GM23338 (cell line): ENCODE data around the gene TGFB1. TPM values are rescaled to one million over a fixed set of nuclear protein-coding genes. Genes with fewer than 3 reads are reported as not detected.
A peak's percentile ranks its signal among the peaks of the same experiment; 100 is the strongest.

Experiments used
- ATAC-seq: fragments of 200-7000 bp; cut with Tn5 transposase; 3 replicates; pipeline ENCODE4 v1.9.1; 2020
- DNase-seq: peaks from one replicate; pipeline ENCODE4 v3.0.0-alpha.2; 2015; ENCODE audit warnings: low spot score
- H2AFZ ChIP-seq: fragments of 200-600 bp; sonication (generic); 2 replicates; pipeline ENCODE4 v1.8.0; 2016; ENCODE audit warnings: antibody characterized with exemption, mild to moderate bottlenecking, moderate library complexity
- H3F3A ChIP-seq: fragments of 200-600 bp; sonication (generic); replicated peaks from 2 replicates; pipeline ENCODE4 v1.8.0; 2017; ENCODE audit warnings: antibody characterized with exemption, mixed run types, low read depth
- H3K27ac ChIP-seq: fragments of 200-600 bp; sonication (generic); 2 replicates; pipeline ENCODE4 v1.6.1; 2016; ENCODE audit warnings: low read depth
- H3K27me3 ChIP-seq: fragments of 200-600 bp; sonication (generic); 2 replicates; pipeline ENCODE4 v1.8.0; 2016; ENCODE audit warnings: mild to moderate bottlenecking, mixed run types, moderate library complexity; ENCODE audit not compliant: insufficient read depth
- H3K36me3 ChIP-seq: fragments of 200-600 bp; sonication (generic); 2 replicates; pipeline ENCODE4 v1.8.0; 2016; ENCODE audit warnings: mild to moderate bottlenecking; ENCODE audit not compliant: insufficient read depth
- H3K4me1 ChIP-seq: fragments of 200-600 bp; sonication (generic); 2 replicates; pipeline ENCODE4 v1.8.0; 2016; ENCODE audit warnings: mild to moderate bottlenecking, moderate library complexity; ENCODE audit not compliant: insufficient read depth
- H3K4me2 ChIP-seq: fragments of 200-600 bp; sonication (generic); 2 replicates; pipeline ENCODE4 v1.7.1; 2017; ENCODE audit warnings: mixed run types
- H3K4me3 ChIP-seq: fragments of 200-600 bp; sonication (generic); 2 replicates; pipeline ENCODE4 v1.6.1; 2016; ENCODE audit warnings: mixed run types
- H3K79me2 ChIP-seq: fragments of 200-600 bp; sonication (generic); replicated peaks from 2 replicates; pipeline ENCODE4 v1.8.0; 2017; ENCODE audit warnings: mild to moderate bottlenecking; ENCODE audit not compliant: insufficient read depth
- H3K9me2 ChIP-seq: fragments of 200-600 bp; sonication (generic); 2 replicates; pipeline ENCODE4 v1.8.0; 2017; ENCODE audit not compliant: insufficient read depth
- H4K20me1 ChIP-seq: fragments of 200-600 bp; sonication (generic); replicated peaks from 2 replicates; pipeline ENCODE4 v1.8.0; 2017; ENCODE audit warnings: mild to moderate bottlenecking; ENCODE audit not compliant: insufficient read depth
- H3K27ac Mint-ChIP-seq: 2 replicates; pipeline ENCODE4 v1.8.0; 2020; ENCODE audit warnings: inconsistent platforms, mild to moderate bottlenecking, moderate library complexity, mixed read lengths
- H3K27me3 Mint-ChIP-seq: 3 replicates; pipeline ENCODE4 v1.8.0; 2022; ENCODE audit warnings: low read depth, mild to moderate bottlenecking, moderate library complexity, mixed read lengths, inconsistent platforms; ENCODE audit not compliant: insufficient read depth, poor library complexity
- H3K36me3 Mint-ChIP-seq: 3 replicates; pipeline ENCODE4 v1.8.0; 2021; ENCODE audit warnings: low read depth, mild to moderate bottlenecking, inconsistent platforms, moderate library complexity, mixed read lengths
- H3K4me1 Mint-ChIP-seq: 3 replicates; pipeline ENCODE4 v1.8.0; 2020; ENCODE audit warnings: mild to moderate bottlenecking, inconsistent platforms, mixed read lengths
- H3K4me3 Mint-ChIP-seq: 3 replicates; pipeline ENCODE4 v1.8.0; 2021; ENCODE audit warnings: moderate library complexity, mild to moderate bottlenecking, inconsistent platforms, mixed read lengths
- H3K9me3 Mint-ChIP-seq: 3 replicates; pipeline ENCODE4 v1.8.0; 2020; ENCODE audit warnings: moderate library complexity, mild to moderate bottlenecking, inconsistent platforms, mixed read lengths
- CREB1 ChIP-seq: fragments of 250-450 bp; sonication (Bioruptor Pico); IDR thresholded peaks from 2 replicates; pipeline ENCODE4 v1.5.0; 2020; ENCODE audit warnings: low read depth, mild to moderate bottlenecking, moderate library complexity
- EZH2 ChIP-seq: fragments of 200-600 bp; sonication (generic); IDR thresholded peaks from one replicate; pipeline ENCODE4 v1.8.0; 2017; ENCODE audit warnings: antibody characterized with exemption, mild to moderate bottlenecking, low read depth; ENCODE audit not compliant: unreplicated experiment
- JUNB ChIP-seq: IDR thresholded peaks from one replicate; pipeline ENCODE4 v1.6.1; 2016; ENCODE audit warnings: antibody characterized with exemption; ENCODE audit not compliant: unreplicated experiment
- NANOG ChIP-seq: IDR thresholded peaks from 2 replicates; pipeline ENCODE4 v1.6.1; 2016; ENCODE audit warnings: antibody characterized with exemption, borderline replicate concordance
- POLR2AphosphoS5 ChIP-seq: IDR thresholded peaks from 2 replicates; pipeline ENCODE4 v1.6.1; 2016; ENCODE audit warnings: antibody characterized with exemption, low read depth
- STAT1 ChIP-seq: IDR thresholded peaks from one replicate; pipeline ENCODE4 v1.6.1; 2016; ENCODE audit warnings: antibody characterized with exemption; ENCODE audit not compliant: unreplicated experiment
- ZNF114 ChIP-seq: fragments of 250-450 bp; sonication (Bioruptor Pico); IDR thresholded peaks from 2 replicates; pipeline ENCODE4 v1.5.0; 2020; ENCODE audit warnings: mild to moderate bottlenecking, moderate library complexity
- ZNF331 ChIP-seq: fragments of 250-450 bp; sonication (Bioruptor Pico); IDR thresholded peaks from 2 replicates; pipeline ENCODE4 v1.5.0; 2020; ENCODE audit warnings: low read depth, mild to moderate bottlenecking, moderate library complexity
- polyA plus RNA-seq: library from polyadenylated mRNA; unstranded; fragments of >200 nt; fragmentation: Nextera tagmentation; extraction: Ambion mirVana; gene quantifications from 2 replicates; pipeline ENCODE4 v1.2.1, GENCODE V29; 2016
- total RNA-seq: library from RNA; depleted of rRNA; stranded (reverse); fragments of >200 nt; shearing (Covaris generic); gene quantifications from 2 replicates; pipeline ENCODE4 v1.2.3, GENCODE V29; 2014
- TF ChIP-seq, protein P1 (sequence below): IDR thresholded peaks from 2 replicates; pipeline ENCODE4 v1.6.1; 2016; ENCODE audit warnings: antibody characterized with exemption
- TF ChIP-seq, protein P2 (sequence below), 2 experiments: fragments of 200-600 bp in 1 of 2; sonication (generic) in 1 of 2; conservative IDR thresholded peaks; 2 replicates each; pipeline versions ENCODE4 v1.5.1 to v1.6.1; 2016 to 2017; ENCODE audit warnings: antibody characterized with exemption in 2 of 2, low read depth in 2 of 2, mild to moderate bottlenecking in 2 of 2, moderate library complexity in 1 of 2
- TF ChIP-seq, protein P3 (sequence below): fragments of 250-450 bp; sonication (Bioruptor Pico); IDR thresholded peaks from 2 replicates; pipeline ENCODE4 v1.5.0; 2020; ENCODE audit warnings: mild to moderate bottlenecking, moderate library complexity

Gene TGFB1
- total and polyA plus RNA-seq, 2 experiments from 2014 or later: 0.99 to 7.9 TPM

DNA sequence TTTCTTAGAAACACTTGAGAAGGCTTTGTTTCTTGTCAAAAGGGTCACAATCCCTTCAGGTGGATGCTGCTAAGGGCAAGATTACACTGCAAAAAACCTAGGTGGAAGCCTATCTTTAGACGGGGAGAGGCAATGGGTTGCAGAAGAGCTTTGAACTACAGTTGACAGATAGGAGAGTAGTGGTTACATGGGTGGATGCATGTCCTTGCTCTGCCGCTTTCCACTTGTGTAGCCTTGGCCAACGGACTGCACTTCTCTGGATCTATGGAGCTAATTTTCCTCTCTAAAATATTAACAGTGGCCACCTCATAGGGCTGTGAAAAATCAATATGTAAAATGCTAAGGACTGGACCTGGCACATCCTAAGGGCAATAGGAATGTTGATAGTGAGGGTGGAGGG is 44.9 kb upstream of the TGFB1 start:
- Histone ChIP-seq H3K36me3 (no peaks in the 10 kb centered on the region), H3K79me2 (peaks cover 35% of the 10 kb centered on the region), H3K4me1 (peaks cover 12% of the 10 kb centered on the region; the same call in 1 of the 2 replicates), H2AFZ (no peak overlapping the region), H3K27me3 (no peaks in the 10 kb centered on the region), H3K4me2 (peak overlapping the region; percentile 83), H3F3A (no peaks in the 10 kb centered on the region), H4K20me1 (peaks cover 3% of the 10 kb centered on the region), H3K9me2 (no peaks in the 10 kb centered on the region), H3K4me3 (peak overlapping the region; percentile 80), H3K27ac (no peak overlapping the region)
- Mint-ChIP-seq H3K9me3 (no peaks in the 10 kb centered on the region), H3K36me3 (peaks cover 9% of the 10 kb centered on the region), H3K27ac (0 out of 2 replicates have a peak overlapping the region, but pooled peaks have one; percentile 100), H3K4me1 (peaks cover 19% of the 10 kb centered on the region), H3K4me3 (peak overlapping the region; percentile 98), H3K27me3 (peaks cover 6% of the 10 kb centered on the region)
- DNase-seq: no peak
- TF ChIP-seq STAT1 (no peak), NANOG (no peak), POLR2AphosphoS5 (no peak), ZNF331 (CRISPR knock-in tag) (no peak), CREB1 (CRISPR knock-in tag) (no peak), ZNF114 (CRISPR knock-in tag) (no peak)
- TF ChIP-seq, protein P1, sequence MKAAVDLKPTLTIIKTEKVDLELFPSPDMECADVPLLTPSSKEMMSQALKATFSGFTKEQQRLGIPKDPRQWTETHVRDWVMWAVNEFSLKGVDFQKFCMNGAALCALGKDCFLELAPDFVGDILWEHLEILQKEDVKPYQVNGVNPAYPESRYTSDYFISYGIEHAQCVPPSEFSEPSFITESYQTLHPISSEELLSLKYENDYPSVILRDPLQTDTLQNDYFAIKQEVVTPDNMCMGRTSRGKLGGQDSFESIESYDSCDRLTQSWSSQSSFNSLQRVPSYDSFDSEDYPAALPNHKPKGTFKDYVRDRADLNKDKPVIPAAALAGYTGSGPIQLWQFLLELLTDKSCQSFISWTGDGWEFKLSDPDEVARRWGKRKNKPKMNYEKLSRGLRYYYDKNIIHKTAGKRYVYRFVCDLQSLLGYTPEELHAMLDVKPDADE: no peak
- TF ChIP-seq, protein P2, sequence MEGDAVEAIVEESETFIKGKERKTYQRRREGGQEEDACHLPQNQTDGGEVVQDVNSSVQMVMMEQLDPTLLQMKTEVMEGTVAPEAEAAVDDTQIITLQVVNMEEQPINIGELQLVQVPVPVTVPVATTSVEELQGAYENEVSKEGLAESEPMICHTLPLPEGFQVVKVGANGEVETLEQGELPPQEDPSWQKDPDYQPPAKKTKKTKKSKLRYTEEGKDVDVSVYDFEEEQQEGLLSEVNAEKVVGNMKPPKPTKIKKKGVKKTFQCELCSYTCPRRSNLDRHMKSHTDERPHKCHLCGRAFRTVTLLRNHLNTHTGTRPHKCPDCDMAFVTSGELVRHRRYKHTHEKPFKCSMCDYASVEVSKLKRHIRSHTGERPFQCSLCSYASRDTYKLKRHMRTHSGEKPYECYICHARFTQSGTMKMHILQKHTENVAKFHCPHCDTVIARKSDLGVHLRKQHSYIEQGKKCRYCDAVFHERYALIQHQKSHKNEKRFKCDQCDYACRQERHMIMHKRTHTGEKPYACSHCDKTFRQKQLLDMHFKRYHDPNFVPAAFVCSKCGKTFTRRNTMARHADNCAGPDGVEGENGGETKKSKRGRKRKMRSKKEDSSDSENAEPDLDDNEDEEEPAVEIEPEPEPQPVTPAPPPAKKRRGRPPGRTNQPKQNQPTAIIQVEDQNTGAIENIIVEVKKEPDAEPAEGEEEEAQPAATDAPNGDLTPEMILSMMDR (conservative IDR thresholded peaks at IDR 0.05; ENCODE audit: low read depth in 2 of 2): no peak
- no peak for ATAC-seq

DNA sequence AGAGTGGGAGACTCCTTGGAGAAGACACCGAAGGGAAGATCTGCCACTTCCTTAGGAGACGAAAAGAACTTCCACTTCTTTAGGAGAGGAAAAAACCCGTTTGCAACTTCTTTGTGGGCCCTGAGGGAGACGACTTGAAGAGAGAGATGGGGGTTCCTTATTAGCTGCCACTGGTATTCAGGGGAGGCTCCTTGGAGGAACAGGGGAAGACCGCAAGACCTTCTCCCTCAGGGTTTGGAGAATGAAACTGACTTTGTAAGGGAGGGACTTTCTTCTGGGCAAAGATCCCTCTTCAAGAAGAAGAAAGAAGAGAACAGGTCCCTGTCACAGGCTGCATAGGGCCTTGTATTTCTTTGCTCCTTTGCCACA is 44.3 kb upstream of the TGFB1 start:
- Mint-ChIP-seq H3K27me3 (peaks cover 6% of the 10 kb centered on the region), H3K27ac (peak overlapping the region; percentile 100), H3K36me3 (peaks cover 9% of the 10 kb centered on the region), H3K4me1 (peaks cover 19% of the 10 kb centered on the region), H3K9me3 (no peaks in the 10 kb centered on the region), H3K4me3 (peak overlapping the region; percentile 98)
- Histone ChIP-seq H3F3A (no peaks in the 10 kb centered on the region), H2AFZ (peak overlapping the region; percentile 35; the same call in 1 of the 2 replicates), H3K27me3 (no peaks in the 10 kb centered on the region), H3K4me1 (peaks cover 12% of the 10 kb centered on the region; the same call in 1 of the 2 replicates), H3K4me2 (peak overlapping the region; percentile 83), H3K4me3 (peak overlapping the region; percentile 80), H3K27ac (peak overlapping the region; percentile 68), H4K20me1 (peaks cover 3% of the 10 kb centered on the region), H3K36me3 (no peaks in the 10 kb centered on the region), H3K79me2 (peaks cover 35% of the 10 kb centered on the region), H3K9me2 (no peaks in the 10 kb centered on the region)
- no peak for ATAC-seq
- DNase-seq: no peak
- TF ChIP-seq CREB1 (CRISPR knock-in tag) (no peak), JUNB (no peak), EZH2 (no peak), STAT1 (no peak)
- TF ChIP-seq, protein P2 (conservative IDR thresholded peaks at IDR 0.05; ENCODE audit: low read depth in 2 of 2): no peak
- TF ChIP-seq, protein P3, sequence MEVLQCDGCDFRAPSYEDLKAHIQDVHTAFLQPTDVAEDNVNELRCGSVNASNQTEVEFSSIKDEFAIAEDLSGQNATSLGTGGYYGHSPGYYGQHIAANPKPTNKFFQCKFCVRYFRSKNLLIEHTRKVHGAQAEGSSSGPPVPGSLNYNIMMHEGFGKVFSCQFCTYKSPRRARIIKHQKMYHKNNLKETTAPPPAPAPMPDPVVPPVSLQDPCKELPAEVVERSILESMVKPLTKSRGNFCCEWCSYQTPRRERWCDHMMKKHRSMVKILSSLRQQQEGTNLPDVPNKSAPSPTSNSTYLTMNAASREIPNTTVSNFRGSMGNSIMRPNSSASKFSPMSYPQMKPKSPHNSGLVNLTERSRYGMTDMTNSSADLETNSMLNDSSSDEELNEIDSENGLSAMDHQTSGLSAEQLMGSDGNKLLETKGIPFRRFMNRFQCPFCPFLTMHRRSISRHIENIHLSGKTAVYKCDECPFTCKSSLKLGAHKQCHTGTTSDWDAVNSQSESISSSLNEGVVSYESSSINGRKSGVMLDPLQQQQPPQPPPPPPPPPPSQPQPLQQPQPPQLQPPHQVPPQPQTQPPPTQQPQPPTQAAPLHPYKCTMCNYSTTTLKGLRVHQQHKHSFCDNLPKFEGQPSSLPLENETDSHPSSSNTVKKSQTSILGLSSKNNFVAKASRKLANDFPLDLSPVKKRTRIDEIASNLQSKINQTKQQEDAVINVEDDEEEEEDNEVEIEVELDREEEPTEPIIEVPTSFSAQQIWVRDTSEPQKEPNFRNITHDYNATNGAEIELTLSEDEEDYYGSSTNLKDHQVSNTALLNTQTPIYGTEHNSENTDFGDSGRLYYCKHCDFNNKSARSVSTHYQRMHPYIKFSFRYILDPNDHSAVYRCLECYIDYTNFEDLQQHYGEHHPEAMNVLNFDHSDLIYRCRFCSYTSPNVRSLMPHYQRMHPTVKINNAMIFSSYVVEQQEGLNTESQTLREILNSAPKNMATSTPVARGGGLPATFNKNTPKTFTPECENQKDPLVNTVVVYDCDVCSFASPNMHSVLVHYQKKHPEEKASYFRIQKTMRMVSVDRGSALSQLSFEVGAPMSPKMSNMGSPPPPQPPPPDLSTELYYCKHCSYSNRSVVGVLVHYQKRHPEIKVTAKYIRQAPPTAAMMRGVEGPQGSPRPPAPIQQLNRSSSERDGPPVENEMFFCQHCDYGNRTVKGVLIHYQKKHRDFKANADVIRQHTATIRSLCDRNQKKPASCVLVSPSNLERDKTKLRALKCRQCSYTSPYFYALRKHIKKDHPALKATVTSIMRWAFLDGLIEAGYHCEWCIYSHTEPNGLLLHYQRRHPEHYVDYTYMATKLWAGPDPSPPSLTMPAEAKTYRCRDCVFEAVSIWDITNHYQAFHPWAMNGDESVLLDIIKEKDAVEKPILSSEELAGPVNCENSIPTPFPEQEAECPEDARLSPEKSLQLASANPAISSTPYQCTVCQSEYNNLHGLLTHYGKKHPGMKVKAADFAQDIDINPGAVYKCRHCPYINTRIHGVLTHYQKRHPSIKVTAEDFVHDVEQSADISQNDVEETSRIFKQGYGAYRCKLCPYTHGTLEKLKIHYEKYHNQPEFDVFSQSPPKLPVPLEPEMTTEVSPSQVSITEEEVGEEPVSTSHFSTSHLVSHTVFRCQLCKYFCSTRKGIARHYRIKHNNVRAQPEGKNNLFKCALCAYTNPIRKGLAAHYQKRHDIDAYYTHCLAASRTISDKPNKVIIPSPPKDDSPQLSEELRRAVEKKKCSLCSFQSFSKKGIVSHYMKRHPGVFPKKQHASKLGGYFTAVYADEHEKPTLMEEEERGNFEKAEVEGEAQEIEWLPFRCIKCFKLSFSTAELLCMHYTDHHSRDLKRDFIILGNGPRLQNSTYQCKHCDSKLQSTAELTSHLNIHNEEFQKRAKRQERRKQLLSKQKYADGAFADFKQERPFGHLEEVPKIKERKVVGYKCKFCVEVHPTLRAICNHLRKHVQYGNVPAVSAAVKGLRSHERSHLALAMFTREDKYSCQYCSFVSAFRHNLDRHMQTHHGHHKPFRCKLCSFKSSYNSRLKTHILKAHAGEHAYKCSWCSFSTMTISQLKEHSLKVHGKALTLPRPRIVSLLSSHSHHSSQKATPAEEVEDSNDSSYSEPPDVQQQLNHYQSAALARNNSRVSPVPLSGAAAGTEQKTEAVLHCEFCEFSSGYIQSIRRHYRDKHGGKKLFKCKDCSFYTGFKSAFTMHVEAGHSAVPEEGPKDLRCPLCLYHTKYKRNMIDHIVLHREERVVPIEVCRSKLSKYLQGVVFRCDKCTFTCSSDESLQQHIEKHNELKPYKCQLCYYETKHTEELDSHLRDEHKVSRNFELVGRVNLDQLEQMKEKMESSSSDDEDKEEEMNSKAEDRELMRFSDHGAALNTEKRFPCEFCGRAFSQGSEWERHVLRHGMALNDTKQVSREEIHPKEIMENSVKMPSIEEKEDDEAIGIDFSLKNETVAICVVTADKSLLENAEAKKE (CRISPR knock-in tag): no peak
